Activated T-helper 1 cell treated with anti-CD3 and anti-CD28 coated beads, Interleukin-12 subunit alpha, Interleukin-12 subunit beta, Interleukin-2, Interleukin-4 antibody, amounts not matched to agents 30 ng/mL and 10 ng/mL and 1 ng/mL, durations not matched to agents 14 hours and 24 hours and 36 hours (primary cell): ENCODE results near the gene TMEFF2. TPM values are rescaled to one million over a fixed set of nuclear protein-coding genes. Genes with fewer than 3 reads are reported as not detected.
"Not testable (repeated sequence)": the region's sequence is repeated elsewhere in the genome, so short reads cannot be mapped to it uniquely, and the experiment has no call there.

ENCODE experiments used
- DNase-seq: peaks from one replicate; pipeline ENCODE4 v3.0.0; 2021; ENCODE audit warnings: low spot score
- H3K27ac Mint-ChIP-seq: one replicate; pipeline ENCODE4 v1.8.0; 2021; ENCODE audit warnings: mild to moderate bottlenecking, mixed read lengths
- H3K27me3 Mint-ChIP-seq: one replicate; pipeline ENCODE4 v1.8.0; 2022; ENCODE audit warnings: mild to moderate bottlenecking, moderate library complexity, mixed read lengths; ENCODE audit not compliant: insufficient read depth
- H3K36me3 Mint-ChIP-seq: one replicate; pipeline ENCODE4 v1.8.0; 2021; ENCODE audit warnings: low read depth, mixed read lengths
- H3K4me1 Mint-ChIP-seq: one replicate; pipeline ENCODE4 v1.8.0; 2021; ENCODE audit warnings: low read depth, mixed read lengths
- H3K4me3 Mint-ChIP-seq: one replicate; pipeline ENCODE4 v1.8.0; 2021; ENCODE audit warnings: mild to moderate bottlenecking, moderate library complexity, mixed read lengths
- H3K9me3 Mint-ChIP-seq: one replicate; pipeline ENCODE4 v1.8.0; 2021; ENCODE audit warnings: mixed read lengths
- intact Hi-C: fragments of 100-400 bp; cut with micrococcal nuclease; formaldehyde crosslinking; loops from one replicate; pipeline ENCODE4 v1.15.1; 2024
- total RNA-seq: library from RNA; stranded (reverse); gene quantifications from 2 replicates; pipeline ENCODE4 v1.2.3, GENCODE V29; 2022

Gene TMEFF2
- total RNA-seq, 1 donor from 2014 or later: not detected

DNA sequence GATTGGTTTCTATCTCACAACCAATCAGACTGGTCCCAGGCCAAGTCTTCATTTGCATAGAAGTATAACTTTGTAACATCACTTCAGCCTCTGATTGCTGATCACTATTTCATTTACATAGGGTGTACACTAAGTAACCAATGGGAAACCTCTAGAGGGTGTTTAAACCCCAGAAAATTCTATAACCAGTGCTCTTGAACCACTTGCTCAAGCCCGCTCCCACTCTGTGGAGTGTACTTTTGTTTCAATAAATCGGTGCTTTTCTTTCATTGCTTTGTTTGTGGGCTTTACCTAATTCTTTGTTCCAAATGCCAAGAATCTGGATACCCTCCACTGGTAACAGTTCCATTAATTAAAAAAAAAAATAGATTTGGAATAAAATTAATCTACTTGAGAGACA, 77.0 kb downstream of the TMEFF2 start:
- Mint-ChIP-seq H3K36me3 (no peaks in the 10 kb centered on the region), H3K27ac (no peak overlapping the region), H3K4me3 (no peak overlapping the region), H3K4me1 (no peaks in the 10 kb centered on the region), H3K27me3 (peaks cover 4% of the 10 kb centered on the region), H3K9me3 (no peaks in the 10 kb centered on the region)
- DNase-seq: no peak
- intact Hi-C loops: no loop called here

DNA sequence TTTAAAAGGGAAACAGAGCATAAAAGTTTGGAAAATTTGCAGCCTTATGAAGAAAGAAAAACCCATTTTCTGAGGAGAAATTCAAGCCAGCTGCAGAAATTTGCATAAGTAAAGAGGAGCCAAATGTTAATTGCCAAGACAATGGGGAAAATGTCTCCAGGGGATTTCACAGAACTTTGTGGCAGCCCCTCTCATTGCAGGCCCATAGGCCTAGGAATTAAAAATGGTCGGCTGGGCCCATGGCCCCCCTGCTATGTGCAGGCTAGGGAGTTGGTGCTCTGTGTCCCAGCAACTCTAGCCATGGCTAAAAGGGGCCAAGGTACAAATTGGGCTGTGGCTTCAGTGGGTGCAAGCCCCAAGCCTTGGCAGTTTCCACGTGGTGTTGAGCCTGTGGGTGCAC, 83.2 kb downstream of the TMEFF2 start:
- intact Hi-C loops, H3K36me3 Mint-ChIP-seq, H3K4me1 Mint-ChIP-seq, H3K27me3 Mint-ChIP-seq, H3K4me3 Mint-ChIP-seq, H3K27ac Mint-ChIP-seq, H3K9me3 Mint-ChIP-seq, DNase-seq: not testable (repeated sequence)

DNA sequence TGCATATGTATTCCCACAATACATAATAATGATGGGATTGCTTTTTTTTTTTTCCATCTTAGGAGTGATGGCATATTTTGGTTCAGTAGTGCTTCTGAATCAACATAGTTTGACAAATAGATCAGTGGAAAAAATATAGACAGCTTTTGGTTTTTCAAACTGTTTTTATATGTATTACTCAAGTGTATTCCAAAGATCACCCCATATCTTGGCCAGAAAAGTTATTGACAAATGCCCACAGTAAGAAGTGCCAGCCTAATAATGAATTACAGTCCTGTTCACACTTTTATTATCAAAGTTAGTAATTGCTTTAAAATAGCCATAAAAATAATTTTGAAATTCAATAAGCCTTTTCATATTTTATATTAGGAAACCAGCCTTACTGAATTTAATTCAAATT, 95.0 kb downstream of the TMEFF2 start:
- Mint-ChIP-seq H3K4me1 (no peaks in the 10 kb centered on the region), H3K4me3 (no peak overlapping the region)
- DNase-seq: no peak

DNA sequence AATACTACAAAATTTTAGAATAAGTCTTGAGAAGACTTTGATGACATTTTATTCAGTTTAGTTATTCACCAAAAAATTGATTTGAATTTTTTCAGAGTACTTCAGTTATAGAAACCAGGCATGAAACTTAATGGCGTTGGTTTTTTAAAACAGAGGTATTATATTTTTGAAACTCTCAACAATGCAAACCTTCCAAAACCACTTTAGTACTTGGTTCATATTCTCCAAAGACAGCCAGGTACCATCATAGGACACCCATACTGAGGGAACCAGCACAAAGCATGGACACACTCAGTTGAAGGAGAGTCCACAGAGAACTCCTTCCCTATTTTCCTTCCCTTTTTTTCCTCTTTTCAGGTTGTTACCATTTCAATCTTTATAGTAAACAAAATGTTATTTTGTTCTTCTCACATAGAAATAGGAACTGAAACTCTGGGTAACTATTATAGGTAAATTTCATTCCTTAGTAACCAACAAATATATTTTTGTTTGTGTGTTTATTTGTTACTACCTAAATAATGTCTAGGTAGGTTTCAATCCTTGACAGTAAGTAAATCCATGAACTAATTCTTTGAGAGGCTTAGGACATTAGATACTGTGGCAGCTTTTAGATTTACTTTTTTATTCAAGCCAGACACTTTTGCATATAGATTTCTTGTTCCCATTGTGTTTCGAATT, 95.8 kb downstream of the TMEFF2 start:
- Mint-ChIP-seq H3K4me3 (no peak overlapping the region), H3K4me1 (no peaks in the 10 kb centered on the region), H3K27me3 (no peaks in the 10 kb centered on the region), H3K36me3 (no peaks in the 10 kb centered on the region), H3K9me3 (no peaks in the 10 kb centered on the region), H3K27ac (no peak overlapping the region)
- intact Hi-C loops: no loop called here
- no peak for DNase-seq

More for the DNA sequence above, 95.0 kb downstream of the TMEFF2 start:
- Mint-ChIP-seq H3K36me3 (no peaks in the 10 kb centered on the region), H3K27ac (no peak overlapping the region), H3K9me3 (no peaks in the 10 kb centered on the region), H3K27me3 (no peaks in the 10 kb centered on the region)
- intact Hi-C loops: no loop called here

DNA sequence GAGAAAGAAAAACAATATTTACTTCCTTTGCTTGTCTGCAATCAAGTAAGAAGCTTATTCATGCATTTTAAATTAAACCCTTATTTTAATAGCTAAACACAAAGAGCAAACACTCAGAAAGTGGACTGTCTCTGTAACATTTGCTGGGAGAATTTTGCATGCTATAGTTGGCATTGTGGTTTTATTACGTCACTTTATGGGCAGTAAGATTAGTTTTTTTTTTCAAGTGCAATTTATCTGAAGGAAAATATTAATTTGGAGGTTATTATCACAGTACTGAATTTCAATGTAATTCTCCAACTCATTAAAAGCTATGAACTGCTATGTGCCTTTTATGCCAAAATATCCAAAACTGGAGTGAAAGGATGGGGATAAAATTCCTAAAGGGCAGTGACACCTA, 103.3 kb downstream of the TMEFF2 start:
- intact Hi-C loops: no loop called here
- DNase-seq: no peak
- Mint-ChIP-seq H3K27me3 (no peaks in the 10 kb centered on the region), H3K27ac (no peak overlapping the region), H3K4me1 (no peaks in the 10 kb centered on the region), H3K36me3 (no peaks in the 10 kb centered on the region), H3K9me3 (no peaks in the 10 kb centered on the region), H3K4me3 (no peak overlapping the region)

DNA sequence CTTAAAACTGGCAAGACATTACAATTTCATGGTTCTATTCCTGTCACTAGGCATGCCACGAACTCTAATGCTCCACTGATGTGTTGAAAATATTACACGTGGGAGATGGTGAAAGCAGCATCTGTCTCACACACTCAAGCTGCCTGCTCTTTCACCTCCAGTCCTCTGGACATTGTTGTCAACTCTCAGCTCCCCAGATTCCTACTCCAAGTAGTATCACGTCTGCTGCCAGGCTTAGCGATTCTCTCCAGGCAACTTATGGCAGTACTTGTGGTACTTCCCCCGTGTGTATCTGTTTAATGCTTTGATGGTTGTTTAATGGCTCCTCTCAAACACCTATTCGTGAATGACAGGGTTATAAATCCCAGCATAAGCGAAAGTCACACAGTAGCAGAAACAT, 103.8 kb downstream of the TMEFF2 start:
- intact Hi-C loops: no loop called here
- Mint-ChIP-seq H3K27ac (no peak overlapping the region), H3K27me3 (no peaks in the 10 kb centered on the region), H3K4me1 (no peaks in the 10 kb centered on the region), H3K4me3 (no peak overlapping the region), H3K36me3 (no peaks in the 10 kb centered on the region), H3K9me3 (no peaks in the 10 kb centered on the region)
- DNase-seq: no peak

DNA sequence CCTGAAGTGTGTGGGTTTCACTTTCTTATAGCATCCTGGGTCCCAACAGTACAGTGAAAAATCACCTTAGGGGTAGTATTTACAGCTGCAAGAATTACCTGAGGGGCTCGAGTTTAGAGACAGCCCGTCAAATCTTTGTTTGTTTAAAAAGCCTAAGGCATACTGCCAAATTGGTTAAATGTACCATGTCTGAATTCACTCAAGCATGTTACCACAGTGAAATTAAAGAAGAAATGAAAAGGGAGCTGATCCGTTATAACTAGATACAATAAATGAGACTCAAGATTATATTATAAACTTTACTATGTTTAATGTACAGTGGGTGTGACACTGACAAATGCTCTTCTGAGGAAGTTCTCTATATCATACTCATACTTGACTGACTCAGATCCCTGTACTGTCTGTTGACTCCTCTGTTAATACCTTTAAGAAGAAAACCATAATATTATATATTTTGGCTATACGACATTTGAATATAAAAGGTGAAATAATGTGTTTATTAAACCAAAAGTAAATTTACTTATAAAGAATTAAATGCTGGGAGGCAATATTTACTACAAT, 107.3 kb downstream of the TMEFF2 start:
- H3K4me1 Mint-ChIP-seq: no peaks in the 10 kb centered on the region
- no peak for DNase-seq
- H3K27ac Mint-ChIP-seq: no peak overlapping the region
- intact Hi-C loops: no loop called here
- H3K4me3 Mint-ChIP-seq: no peak overlapping the region
- H3K9me3 Mint-ChIP-seq: no peaks in the 10 kb centered on the region
- H3K27me3 Mint-ChIP-seq: peaks cover 4% of the 10 kb centered on the region
- H3K36me3 Mint-ChIP-seq: no peaks in the 10 kb centered on the region

DNA sequence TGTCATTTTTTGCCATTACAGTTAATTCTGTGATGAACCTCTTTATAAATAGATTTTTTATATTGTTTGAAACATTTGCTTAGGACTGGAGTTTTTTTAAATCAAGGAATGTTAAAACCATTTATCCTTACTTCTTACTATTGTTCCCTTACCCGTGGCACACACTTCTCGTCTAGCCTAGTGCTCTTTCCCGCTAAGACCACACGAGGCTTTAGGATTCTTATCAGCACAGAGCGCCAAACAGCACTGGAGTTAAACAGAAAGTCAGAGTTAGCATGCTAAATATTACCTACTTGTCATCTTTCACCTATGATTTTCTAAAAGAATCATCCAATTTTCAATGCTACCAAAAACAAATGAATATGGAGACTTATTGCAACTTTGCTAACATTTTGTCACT, 112.6 kb downstream of the TMEFF2 start:
- no peaks in the 10 kb centered on the region for H3K9me3 Mint-ChIP-seq
- intact Hi-C loops: no loop called here
- no peak overlapping the region for H3K27ac Mint-ChIP-seq
- no peaks in the 10 kb centered on the region for H3K36me3 Mint-ChIP-seq
- H3K4me3 Mint-ChIP-seq: no peak overlapping the region
- H3K4me1 Mint-ChIP-seq: no peaks in the 10 kb centered on the region
- H3K27me3 Mint-ChIP-seq: peaks cover 7% of the 10 kb centered on the region
- no peak for DNase-seq

DNA sequence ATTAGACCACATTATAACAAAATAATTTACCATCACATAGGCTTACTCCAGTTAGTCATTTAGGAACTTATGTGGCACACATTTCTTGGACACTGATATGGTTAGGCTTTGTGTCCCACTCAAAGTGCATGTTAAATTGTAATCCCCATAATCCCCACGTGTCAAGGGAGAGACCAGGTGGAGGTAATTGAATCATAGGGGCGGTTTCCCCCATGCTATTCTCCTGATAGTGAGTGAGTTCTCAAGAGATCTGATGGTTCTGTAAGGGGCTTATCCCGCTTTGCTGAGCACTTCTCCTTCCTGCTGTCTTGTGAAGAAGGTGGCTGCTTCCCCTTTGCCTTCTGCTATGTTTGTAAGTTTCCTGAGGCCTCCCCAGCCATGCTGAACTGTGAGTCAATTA, 114.6 kb downstream of the TMEFF2 start:
- intact Hi-C loops, H3K9me3 Mint-ChIP-seq, H3K4me1 Mint-ChIP-seq, H3K27me3 Mint-ChIP-seq, H3K36me3 Mint-ChIP-seq, H3K4me3 Mint-ChIP-seq, H3K27ac Mint-ChIP-seq, DNase-seq: not testable (repeated sequence)

DNA sequence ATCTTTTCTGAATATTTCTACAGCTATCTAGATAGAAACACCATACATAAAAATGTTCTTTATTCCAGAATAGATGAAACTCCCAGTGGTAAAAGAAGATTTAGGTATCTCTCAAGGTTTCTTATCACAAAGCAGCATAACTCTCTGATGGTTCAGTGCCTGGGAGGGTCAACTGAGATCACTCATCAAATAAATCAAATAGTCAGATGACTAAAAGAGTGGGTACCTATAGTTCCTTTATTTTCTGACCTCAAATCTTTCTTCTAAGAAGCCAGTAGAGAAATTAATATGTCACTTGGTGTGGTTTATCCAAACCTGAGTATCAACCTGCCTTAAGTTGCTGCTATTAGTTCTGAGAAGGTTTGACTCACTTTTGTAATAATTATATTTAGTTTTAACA, 120.9 kb downstream of the TMEFF2 start:
- Mint-ChIP-seq H3K27ac (no peak overlapping the region), H3K4me3 (no peak overlapping the region), H3K36me3 (no peaks in the 10 kb centered on the region), H3K9me3 (no peaks in the 10 kb centered on the region), H3K27me3 (peaks cover 20% of the 10 kb centered on the region), H3K4me1 (peaks cover 19% of the 10 kb centered on the region)
- no peak for DNase-seq
- intact Hi-C loops: no loop called here

DNA sequence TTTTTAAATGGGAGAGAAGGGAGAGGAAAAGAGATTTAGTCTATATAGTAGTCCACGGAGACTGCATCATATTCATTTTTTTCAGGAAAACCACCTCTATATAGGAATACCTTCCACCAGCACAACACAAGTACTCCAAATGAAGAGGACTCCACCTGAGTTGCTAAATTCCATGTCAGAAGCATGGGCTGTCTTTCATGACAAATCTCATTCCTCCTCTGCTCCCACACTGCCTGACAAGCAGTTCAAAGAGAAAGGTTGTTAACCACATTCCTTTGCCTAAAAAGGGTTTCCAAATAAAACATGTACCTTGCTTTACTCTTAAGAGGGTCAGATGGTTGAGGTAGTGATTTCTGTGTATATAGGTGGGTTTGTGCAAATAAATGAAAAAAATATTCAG, 122.0 kb downstream of the TMEFF2 start:
- no peak overlapping the region for H3K27ac Mint-ChIP-seq

DNA sequence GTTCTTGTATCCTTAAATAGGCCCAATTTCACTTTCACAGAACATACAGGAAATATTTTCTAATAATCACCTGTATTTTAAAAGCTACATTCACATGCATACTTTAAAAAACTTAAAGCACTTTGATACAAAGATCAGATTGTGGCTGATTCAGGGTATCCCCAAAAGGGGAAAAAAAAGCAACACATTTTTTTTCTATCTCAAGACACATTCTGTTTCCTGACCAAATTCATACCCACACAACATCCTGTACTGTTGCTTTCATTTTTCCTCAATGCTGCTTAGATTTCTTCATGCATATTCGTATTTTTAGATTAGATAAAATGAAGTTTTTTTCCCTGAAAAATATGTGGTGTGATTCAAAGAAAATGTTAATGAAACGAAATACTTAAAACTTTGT, 122.5 kb downstream of the TMEFF2 start:
- H3K36me3 Mint-ChIP-seq: no peaks in the 10 kb centered on the region
- H3K9me3 Mint-ChIP-seq: no peaks in the 10 kb centered on the region
- peaks cover 25% of the 10 kb centered on the region for H3K27me3 Mint-ChIP-seq
- intact Hi-C loops: no loop called here
- no peak overlapping the region for H3K4me3 Mint-ChIP-seq
- H3K27ac Mint-ChIP-seq: no peak overlapping the region
- H3K4me1 Mint-ChIP-seq: peaks cover 19% of the 10 kb centered on the region
- no peak for DNase-seq

More for the DNA sequence above, 122.0 kb downstream of the TMEFF2 start:
- intact Hi-C loops: no loop called here
- Mint-ChIP-seq H3K9me3 (no peaks in the 10 kb centered on the region), H3K27me3 (peaks cover 26% of the 10 kb centered on the region), H3K4me1 (peaks cover 19% of the 10 kb centered on the region), H3K4me3 (no peak overlapping the region), H3K36me3 (no peaks in the 10 kb centered on the region)
- DNase-seq: no peak

DNA sequence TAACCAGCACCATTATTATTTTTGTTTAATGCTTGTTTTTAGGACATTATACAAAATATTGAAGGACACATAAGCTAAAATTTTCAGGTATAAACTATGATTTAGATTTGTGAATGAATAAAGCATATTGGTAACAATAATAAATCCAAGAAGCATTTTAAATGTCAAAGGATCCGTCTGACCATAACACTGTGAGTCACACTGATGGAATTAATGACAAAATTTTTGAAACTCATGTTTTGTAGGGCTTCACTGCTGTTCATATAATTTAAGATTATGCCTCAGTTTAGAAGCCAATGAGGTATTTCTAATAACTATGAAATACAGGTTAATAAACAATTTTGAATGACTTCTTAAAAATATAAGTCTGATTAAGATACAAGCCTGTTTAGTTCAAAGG, 124.6 kb downstream of the TMEFF2 start:
- Mint-ChIP-seq H3K36me3 (no peaks in the 10 kb centered on the region), H3K4me3 (no peak overlapping the region), H3K9me3 (no peaks in the 10 kb centered on the region), H3K4me1 (peaks cover 19% of the 10 kb centered on the region), H3K27ac (no peak overlapping the region), H3K27me3 (peaks cover 26% of the 10 kb centered on the region)
- DNase-seq: no peak
- intact Hi-C loops: no loop called here

DNA sequence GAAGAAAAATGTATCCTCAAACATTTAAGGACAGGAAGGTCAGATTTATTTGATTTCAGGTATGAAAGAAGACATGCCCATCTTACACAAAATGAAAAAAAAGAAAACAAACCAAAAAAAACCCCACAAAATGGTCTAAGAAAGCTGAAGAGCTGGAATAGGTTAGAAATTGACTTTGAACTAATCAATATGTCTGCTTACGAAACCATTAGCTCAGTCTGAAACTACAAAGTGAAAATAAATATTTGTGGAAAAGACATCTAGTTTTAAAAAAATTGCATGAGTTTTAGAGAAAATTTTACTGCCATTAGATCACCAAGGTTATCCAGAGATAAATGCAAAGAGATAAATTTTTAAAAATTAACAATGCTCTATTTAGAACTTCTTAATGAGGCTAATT, 125.3 kb downstream of the TMEFF2 start:
- H3K27ac Mint-ChIP-seq: no peak overlapping the region
- intact Hi-C loops: no loop called here
- H3K36me3 Mint-ChIP-seq: no peaks in the 10 kb centered on the region
- H3K27me3 Mint-ChIP-seq: peaks cover 26% of the 10 kb centered on the region
- no peaks in the 10 kb centered on the region for H3K9me3 Mint-ChIP-seq
- H3K4me3 Mint-ChIP-seq: no peak overlapping the region
- no peak for DNase-seq
- peaks cover 19% of the 10 kb centered on the region for H3K4me1 Mint-ChIP-seq
